Stimulated activated CD4-positive, alpha-beta T cell treated with anti-CD3 and anti-CD28 coated beads, TNF-alpha, amount 100 ng/mL, for 48 hours (primary cell): ENCODE measurements around the gene IRF2BP2.
"Not testable (repeated sequence)": the region's sequence is repeated elsewhere in the genome, so short reads cannot be mapped to it uniquely, and the experiment has no call there.

Source experiments
- DNase-seq, 3 donors: peaks; one replicate each; pipeline ENCODE4 v3.0.0-alpha.2; 2020; ENCODE audit warnings: low read depth in 3 of 3

Gene IRF2BP2

DNA sequence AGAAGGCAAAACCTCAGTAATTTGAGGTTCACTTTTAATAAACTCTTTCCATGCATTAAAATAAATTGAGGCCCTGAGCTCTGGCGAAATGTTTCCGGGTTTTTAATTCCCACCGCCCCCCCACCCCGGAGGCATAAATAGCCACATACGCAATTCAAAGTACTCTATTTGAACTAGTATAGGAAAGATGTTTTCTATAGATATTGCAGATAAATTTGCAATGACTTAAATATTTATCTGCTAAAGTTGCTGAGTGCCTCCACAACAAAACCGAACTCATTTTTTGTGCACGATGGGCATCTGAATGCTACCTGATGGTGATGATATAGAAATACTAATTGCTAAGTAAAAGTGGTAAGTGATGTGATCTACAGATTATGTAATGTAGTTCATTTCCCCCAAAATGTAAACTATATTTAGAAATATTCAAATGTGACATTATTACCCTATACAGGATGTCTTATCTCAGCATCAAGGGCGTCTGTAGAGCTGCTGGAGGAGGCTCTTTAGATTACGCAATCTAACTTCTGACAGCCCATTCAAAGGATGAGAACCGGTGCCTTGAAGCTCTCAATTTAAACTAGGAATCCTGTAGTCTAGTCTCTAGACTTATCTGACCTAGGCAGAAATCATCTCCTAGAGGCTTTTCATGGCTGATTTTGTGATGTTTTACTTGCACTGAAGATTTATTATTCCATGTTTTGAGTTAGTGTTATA, 8.5 kb downstream of the IRF2BP2 start:
- no peak for DNase-seq

DNA sequence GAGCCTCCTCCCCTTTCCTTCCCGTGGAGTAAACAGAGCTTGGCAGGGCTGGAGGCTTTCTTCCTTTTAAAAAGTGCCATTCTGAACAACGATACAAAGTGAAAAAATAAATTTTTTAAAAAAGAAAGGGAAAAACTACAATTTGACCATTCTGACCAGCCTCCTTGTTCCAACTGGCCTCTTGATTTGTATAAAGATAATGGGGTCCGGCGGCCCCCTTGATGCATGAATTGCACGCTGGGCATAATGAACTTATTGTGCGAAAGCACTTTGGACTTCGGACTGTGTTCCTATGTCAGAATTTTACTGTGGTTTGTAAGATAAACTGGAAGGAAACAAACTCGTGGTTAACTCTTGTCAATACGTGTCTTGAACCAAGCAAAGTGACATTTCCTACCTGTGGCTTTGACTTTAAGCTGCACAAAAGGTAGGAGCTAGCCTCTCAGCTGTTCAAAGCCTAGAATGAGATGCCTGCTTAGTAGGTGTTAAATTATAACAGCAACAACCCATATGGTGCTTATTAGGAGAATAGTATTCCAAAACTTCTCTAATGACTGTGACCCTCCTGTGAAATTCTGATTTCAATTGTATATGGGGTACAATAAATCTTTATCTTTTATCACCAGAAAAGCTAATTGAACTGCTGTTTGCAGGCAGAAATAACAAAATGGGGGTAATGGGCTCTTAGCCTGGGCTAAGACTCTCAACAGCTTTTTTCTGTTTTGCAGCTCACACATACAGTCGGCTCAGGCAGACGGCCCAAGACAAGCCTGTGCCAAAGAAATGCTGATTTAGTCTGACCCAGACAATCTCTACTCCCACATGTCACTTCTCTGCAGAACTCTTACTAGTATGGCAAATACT, 9.3 kb downstream of the IRF2BP2 start:
- no peak for DNase-seq

DNA sequence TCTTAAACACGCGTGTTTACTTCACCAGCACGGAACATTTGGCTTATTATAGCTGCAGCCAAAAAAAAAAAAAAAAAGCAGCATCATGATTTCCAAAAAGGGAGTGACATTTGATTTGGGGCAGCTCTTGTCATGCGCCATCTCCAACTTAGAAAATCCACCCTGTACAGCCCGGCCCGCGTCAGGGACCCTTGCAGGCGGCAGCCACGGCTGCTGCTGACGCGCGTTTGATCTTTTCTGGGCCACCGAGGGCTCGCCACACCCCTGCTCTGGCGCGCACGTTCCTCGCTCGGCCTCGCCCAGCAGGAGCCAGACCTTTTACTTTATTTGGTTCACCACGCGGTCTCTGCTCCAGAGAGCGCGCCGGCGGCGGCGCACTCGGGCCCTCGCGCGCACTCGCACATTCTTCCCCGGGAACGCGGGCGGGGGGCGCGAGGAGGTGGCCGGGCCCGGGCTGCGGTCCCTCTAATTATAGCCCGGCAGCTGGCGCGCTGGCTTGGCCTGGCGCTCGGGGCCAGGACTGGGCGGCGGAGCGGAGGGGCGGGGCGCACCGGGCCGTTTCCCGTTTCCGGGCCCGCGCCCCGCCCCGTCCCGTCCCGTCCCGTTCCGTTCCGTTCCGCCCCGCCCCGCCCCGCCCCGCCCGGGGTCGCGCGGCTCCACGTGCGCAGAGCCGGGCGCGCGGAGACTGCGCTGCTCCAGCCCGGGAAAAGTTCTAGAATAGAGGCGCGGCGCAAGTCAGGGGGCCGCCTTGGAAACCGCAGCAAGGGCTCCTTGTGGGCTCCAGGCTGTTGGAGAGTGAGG, 10.2 kb downstream of the IRF2BP2 start:
- peak in 2 of 3 donors; percentile 59 to 70 for DNase-seq

DNA sequence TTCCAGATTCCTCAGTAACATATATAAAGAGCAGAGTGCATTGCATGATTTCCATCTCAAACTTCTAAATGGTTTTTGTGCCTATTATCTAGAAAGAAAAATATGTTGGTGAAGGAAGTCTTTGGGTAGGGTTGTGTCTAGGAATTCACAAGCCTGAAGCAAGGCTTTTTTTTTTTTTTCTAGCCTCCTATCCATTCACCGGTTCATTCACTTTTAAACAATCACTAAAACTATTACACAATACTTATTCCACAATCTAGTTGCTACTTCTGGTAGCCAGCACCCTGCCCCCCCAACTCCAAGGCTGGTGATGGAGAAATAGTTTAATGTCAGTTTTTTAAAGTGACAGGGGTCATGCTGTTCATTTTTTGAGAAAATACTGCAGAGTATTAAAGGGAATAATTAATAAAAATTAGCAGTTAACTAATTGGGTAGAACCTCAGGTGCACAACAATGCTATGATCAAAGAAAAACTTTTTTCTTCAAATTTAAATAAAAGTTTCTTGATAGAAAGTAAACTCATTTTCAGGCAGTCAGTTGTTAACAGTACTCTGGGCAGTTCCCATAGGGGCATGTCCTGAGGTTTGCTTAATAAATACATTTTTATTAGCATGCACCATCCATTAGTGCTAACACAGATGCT, 10.9 kb downstream of the IRF2BP2 start:
- DNase-seq: no peak

DNA sequence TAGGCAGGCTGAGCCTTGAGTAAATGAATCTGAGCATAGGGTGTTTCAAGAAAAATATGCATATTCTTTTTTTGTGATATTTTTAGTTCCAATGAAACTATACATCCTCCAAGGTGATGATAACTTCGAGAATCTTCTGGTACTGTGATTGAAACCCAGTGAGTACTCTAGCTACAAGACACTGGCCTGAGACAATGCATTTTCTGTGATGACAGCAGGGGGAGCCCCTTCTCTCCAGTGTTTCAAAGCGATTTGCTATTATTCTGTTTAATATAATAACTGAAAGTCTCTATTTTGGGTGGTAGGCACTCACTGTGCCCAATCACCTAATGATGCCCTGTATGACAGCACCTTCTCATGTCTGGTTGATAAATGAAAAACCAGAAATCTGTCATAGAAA, 12.1 kb downstream of the IRF2BP2 start:
- no peak for DNase-seq

DNA sequence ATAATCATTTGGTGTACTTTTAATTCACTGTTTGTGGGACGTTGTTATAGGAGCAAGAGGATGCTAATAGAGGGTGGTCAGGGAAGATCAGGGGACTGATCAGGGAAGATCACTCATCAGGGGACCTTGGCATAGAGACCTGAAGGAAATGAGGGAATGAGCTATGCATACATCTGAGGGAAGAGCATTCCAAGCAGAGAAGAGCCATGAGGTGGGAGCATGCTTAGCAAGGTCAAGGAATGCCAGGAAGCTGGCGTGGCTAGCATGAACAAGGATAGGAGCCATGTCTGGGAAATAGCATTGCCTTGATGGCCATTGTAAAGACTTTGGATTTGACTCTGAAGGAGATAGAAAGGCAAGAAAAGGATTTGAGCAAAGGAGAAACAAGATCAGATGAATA, 14.1 kb downstream of the IRF2BP2 start:
- DNase-seq: no peak

DNA sequence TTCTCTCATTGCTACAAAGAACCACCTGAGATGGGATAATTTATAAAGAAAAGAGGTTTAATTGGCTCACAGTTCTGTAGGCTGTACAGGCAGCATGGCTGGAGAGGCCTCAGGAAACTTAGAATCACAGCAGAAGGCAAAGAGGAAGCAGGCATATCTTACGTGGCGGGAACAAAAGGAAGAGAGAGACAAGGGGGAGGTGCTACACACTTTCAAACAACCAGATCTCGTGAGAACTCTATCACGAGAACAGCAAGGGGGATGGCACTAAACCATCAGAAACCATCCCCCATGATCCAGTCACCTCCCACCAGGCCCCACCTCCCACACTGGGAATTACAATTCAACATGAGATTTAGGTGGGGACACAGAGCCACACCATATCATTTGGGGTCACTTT, 15.4 kb downstream of the IRF2BP2 start:
- DNase-seq: not testable (repeated sequence)

DNA sequence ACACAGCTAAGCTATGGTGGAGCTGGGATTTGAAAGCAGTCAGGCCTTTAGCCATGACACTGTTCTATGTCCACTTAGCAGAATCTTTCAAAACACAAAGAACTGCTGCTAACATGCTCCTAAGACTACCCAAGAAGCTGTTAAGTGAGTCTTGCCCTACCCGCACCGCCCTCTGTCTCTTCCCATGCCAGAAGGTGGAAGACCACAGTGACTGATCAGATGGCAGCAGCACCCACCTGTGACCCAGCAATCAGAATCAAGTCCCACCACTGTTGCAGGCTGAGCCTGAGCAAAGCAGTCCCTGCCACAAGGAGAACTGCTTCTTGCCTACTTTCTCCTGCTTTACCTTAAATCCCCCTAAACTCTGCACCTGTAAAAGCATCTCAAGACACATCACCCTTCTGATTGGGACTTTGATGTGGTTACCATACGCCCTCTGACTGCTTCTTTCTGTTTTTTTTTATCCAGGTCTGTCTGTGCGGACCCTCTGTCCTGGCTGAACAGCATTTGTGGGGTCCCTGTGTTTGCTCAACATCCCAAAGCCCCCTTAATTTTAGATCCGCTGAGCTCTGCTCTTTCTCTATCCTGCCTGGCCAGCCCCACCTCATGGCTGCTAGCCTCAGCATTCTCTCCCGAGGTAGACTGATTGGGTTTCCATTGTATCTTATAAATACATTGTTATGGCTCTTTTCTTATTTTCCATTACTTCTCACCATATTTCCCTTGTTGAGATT, 16.0 kb downstream of the IRF2BP2 start:
- no peak for DNase-seq

DNA sequence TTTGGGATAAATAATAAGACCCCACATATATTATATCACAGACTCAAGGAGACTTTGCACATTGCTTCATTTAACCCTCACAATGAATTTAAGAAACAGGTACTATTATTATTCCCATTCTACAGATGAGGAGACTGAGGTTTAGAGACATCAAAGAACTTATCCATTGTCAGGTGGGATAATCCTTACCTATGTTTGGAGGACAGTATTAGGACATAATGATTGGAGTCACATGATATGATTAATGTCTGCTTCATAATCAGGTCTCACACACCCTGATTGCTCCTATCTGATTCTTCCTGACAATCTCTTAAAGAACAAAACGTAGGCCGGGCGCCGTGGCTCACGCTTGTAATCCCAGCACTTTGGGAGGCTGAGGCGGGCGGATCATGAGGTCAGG, 16.9 kb downstream of the IRF2BP2 start:
- DNase-seq: no peak

DNA sequence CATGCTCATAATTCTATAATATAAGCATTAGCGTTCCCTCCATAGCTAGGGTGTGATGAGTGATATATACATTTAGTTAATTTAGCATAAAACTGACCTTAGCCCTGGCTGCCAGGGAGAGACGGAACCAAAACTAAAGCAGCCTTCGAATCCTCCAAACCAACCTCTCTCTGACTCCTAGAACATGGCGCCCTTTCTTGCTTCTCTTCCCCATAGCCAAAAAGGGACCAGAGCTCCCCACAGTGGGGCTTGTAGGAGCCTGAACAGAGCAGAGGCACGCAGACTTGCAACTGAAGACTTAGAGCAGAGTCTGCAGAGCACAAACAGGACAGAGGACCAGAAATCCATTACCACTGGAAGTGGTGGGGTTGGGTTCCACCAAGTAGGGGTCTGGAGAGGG, 17.7 kb downstream of the IRF2BP2 start:
- DNase-seq: no peak

DNA sequence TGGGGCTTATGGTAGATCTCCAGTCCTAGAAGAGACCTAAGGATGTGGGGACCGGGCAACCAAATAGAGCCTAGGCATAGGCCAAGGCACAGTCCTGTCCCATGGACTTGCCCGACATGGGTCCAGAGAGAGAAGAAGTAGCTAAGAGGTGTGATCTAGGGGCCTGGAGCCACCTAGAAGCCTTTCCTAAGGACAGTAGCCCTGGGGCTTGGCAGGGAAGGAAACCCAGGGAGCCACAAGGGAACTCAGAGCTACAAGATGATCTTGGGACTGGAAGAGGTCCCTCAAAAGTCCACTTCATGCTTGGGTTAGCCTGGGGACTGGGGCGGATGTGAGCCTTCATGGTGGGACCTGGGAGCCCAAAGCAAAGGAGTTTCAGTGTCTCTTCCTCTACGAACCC, 18.8 kb downstream of the IRF2BP2 start:
- DNase-seq: no peak

DNA sequence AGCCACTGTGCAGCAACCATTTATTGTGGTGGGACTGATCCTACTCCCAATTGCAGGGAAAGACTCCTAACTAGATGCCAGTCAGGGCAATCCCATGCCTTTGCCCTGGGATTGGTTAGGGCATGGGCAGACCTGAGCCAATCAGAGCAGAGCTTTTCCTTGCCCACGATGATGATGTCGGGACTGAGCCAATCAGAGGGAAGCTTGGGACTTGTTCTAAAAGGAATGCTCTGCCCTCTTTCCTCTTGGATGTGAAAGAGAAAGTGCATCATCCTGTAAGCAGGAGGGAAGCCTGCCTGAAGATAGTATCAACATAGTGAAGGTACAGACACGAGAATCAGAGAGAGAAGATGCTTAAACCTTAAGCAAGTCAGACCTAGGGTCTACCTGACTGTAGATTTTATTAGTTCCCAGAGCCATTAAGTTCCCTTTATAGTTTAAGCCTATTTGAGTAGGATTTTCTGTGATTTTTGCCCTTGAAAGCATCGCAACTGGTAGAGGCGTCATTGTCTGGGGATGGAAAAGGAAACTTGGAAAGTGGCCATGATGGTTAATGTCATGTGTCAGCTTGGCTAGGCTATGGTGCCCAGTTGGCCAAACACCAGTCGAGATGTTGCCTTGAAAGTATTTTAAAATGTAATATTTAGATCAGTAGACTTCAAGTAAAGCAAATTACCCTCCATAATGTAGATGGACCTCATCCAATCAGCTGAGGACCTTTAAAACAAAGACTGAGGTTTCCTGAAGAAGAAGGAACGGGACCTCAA, 19.9 kb downstream of the IRF2BP2 start:
- DNase-seq: no peak

DNA sequence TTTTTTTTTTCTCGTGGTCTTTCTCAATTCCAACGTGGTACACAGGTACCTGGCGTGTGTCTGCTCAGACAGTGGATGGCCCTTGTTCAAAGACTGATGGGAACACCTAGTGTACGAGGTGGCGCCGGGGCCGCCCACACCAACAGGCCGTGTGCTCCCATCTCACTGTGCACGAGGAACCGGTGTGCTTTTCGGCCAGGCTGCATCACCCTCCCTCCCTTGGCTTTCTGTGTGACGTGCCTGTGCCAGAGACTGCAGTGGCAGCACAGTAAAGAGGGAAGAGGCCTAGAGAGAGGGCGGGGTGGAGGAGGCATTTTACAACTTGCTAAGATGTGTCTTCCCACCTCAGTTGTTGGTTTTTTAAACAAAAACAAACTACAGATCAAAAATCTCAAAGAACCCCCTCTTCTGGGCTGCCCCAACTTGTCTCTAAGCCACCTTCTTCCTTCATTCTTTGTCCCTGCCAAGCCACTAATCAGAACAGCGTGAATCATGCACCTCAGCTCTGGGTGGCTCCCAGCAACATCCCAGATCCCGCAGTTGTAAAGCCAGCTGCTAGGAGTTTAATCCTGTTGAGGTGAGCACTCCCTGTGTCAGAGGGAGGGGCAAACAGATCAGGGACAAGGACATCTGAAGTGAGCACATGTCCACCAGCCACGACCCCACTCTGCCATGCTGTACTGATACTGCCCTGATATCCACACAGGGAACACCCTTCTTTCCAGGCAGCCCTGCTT, 20.7 kb downstream of the IRF2BP2 start:
- no peak for DNase-seq

DNA sequence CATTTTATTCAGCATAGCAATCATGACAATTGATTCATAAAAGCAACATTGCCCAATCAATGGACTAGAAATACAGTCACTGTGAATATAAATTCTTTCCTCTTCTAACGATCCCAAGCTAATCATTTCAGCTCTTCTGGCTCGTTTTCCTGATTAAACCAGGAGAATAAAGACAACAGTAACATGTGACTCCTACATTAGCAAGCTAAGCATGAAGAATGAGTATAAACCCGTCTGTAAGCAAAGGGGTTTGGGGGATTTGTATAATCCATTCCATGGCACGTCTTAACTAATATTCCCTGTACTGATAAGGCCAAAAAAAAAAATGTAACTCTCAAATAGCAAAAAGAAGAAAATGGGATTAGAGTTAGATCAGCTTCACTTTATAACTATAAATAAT, 21.6 kb downstream of the IRF2BP2 start:
- no peak for DNase-seq

DNA sequence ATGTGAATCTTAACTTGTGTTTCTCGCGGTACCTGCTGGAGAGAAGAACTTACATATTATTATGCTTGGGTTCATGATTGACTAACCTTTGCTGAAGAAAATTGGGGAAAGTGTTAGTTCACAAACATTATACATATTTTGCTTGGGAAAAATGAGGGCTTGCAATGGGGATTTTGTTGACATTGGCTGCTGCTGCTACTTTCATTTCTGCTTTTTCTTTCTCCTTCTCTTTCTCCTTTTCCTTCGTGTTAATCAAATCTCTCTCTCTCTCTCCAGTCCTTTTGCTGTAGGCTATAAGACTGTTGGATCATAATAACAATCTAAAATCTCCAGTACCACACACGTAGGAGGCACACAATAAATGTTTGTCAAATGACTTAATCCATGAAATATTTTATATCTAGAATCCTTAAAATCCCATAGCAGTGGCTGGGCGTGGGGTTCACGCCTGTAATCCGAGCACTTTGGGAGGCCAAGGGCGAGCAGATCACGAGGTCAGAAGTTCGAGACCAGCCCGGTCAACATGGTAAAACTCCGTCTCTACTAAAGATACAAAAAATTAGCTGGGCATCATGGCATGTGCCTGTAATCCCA, 23.0 kb downstream of the IRF2BP2 start:
- no peak for DNase-seq

DNA sequence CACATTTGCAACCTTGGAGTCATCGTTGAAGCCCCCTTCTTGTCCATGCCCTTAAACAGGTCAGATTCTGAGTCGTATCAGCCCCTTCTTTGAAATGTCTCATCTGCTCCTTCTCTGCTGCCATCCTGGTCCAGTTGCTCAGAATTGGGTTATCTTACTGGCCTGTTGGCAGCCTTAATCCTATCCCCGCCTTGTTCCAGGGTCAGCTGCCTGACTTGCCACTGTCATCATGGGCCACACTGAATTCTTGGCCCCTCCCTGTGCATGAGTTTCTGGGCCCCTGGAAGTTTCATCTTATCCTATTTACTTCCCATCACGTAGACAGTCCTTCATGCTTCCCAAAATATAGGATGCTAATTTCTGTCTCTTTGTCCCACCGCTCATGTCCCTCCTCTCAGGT, 23.7 kb downstream of the IRF2BP2 start:
- DNase-seq: no peak

DNA sequence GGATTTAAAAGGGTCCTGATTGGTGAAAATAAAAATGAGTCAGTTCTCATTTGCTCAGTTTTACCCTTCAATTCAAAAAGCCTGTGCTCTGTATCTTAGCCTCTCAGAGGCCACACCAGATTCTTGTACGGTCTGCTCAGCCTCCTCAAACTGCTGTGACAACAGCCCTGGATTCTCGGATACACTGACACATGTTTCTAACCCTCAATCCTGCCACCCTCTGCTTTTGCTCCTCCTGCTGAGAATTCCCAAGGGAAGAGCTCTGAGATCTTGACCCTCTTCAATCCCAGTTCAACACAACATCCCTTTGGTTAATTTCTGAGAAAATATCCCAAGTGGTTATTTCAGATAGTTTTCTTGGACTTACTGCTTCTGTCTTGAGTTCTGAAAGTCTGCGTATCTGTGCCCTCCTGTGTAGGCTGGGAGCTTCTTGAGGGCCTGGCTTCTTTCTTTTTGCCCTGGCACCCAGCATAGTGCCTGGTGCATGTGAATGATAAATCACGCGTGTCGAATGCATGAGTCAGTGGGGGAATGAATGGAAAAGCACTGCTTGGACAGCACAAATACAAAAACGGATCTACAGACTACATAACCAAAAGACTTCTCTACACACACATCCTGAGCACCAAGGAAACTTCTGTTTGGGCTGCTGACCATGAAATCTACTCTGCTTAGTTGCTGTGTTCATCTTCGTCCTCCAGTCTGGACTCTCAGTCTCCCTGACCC, 24.5 kb downstream of the IRF2BP2 start:
- DNase-seq: no peak

DNA sequence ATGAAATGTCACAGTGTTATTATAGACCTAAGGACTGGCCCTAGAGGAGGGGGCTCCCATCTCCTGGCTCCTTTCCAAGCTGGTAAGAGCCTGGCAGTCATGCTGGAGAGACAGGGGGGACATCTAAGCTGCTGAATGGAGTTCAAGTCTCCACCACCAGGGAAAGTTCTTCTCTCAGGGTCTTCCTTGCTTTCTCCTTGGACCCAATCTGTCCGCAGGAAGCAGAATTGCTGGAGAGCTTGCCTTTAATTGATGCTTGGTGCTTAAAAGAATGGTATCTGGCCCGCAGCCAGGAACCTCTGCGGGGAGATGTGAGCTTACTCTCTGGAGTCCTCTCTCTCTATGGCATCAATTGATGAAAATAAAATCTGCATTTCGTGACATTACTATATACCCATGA, 25.1 kb downstream of the IRF2BP2 start:
- DNase-seq: no peak

DNA sequence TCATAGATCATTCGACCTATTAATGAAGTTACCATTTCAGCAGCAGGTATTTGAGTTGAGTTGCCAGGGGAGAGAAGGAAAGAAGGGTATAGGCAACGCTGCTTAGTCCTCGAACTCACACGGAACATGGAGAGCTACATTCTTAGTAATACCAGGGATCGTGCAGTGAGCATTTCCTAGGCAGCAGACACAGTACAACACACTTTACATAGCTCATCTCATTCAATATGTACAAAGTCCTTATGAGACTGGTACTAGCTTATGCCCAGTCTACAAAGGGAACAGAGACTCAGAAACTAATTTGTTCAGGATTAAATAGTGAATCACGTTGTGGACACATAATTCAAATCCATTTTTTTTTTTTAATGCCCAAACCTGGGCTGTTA, 25.6 kb downstream of the IRF2BP2 start:
- no peak for DNase-seq
